BJ (cell line): ENCODE results near the gene ZNF792. TPM values are rescaled to one million over a fixed set of nuclear protein-coding genes. Genes with fewer than 3 reads are reported as not detected.

ENCODE experiments used
- CTCF ChIA-PET: fragments of 350-600 bp; formaldehyde crosslinking; extraction: SDS; loops from one replicate; lab custom pipeline; 2021; ENCODE audit warnings: antibody characterized with exemption, inconsistent platforms; lab: Yijun Ruan, JAX
- POLR2A ChIA-PET: fragments of 300-600 bp; sonication (Branson Sonifier 250); formaldehyde crosslinking; extraction: SDS; loops from one replicate; lab custom pipeline; 2021; ENCODE audit warnings: antibody characterized with exemption; lab: Charles Lee
- DNase-seq: peaks from one replicate; pipeline ENCODE4 v3.0.0-alpha.2; 2011; ENCODE audit warnings: low read depth
- H3K27me3 ChIP-seq: 2 replicates; pipeline ENCODE4 v1.6.0; 2011; ENCODE audit warnings: low read length; ENCODE audit not compliant: control insufficient read depth, insufficient read depth
- H3K36me3 ChIP-seq: 2 replicates; pipeline ENCODE4 v1.5.1; 2011; ENCODE audit warnings: low read length; ENCODE audit not compliant: control insufficient read depth, insufficient read depth
- H3K4me3 ChIP-seq: 2 replicates; pipeline ENCODE4 v1.5.1; 2011; ENCODE audit warnings: low read depth, mild to moderate bottlenecking, control low read depth, low read length
- polyA plus RNA-seq: library from polyadenylated mRNA; depleted of rRNA; stranded (reverse); fragments of >200 nt; gene quantifications from 2 replicates; pipeline ENCODE4 v1.2.3, GENCODE V29; 2011
- TF ChIP-seq, protein P1 (sequence below): IDR thresholded peaks from 2 replicates; pipeline ENCODE4 v1.5.1; 2011; ENCODE audit warnings: low read depth, mild to moderate bottlenecking, control low read depth, inconsistent platforms, low read length, moderate library complexity; ENCODE audit not compliant: insufficient read depth

ZNF792 gene
- polyA plus RNA-seq, 1 experiment: 1.8 TPM

DNA sequence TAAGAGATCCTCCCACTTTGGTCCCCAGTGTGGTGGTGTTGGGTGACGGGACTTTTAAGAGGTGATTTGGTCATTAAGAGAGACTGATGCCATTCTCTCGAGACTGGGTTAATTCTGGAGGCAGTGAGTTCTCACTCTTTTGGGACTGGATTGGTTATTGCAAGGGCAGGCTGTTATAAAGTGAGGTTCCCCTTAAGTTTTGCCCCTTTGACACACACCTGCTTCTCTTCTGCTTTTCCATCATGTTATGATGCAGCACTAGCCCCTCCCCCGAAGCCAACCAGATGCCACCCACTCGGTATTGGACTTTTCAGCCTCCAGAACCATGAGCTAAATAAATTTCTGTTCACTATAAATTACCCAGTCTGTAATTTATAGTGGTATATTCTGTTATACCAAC is 19.8 kb upstream of the ZNF792 start:
- POLR2A ChIA-PET: no interaction called here
- DNase-seq: no peak
- CTCF ChIA-PET: interaction anchor here (1.0 kb wide), 1 partner anchor 61 kb away, joined by 3 read pairs; no protein-coding TSS in a partner anchor
- no peak overlapping the region for H3K4me3 ChIP-seq
- TF ChIP-seq, protein P1, sequence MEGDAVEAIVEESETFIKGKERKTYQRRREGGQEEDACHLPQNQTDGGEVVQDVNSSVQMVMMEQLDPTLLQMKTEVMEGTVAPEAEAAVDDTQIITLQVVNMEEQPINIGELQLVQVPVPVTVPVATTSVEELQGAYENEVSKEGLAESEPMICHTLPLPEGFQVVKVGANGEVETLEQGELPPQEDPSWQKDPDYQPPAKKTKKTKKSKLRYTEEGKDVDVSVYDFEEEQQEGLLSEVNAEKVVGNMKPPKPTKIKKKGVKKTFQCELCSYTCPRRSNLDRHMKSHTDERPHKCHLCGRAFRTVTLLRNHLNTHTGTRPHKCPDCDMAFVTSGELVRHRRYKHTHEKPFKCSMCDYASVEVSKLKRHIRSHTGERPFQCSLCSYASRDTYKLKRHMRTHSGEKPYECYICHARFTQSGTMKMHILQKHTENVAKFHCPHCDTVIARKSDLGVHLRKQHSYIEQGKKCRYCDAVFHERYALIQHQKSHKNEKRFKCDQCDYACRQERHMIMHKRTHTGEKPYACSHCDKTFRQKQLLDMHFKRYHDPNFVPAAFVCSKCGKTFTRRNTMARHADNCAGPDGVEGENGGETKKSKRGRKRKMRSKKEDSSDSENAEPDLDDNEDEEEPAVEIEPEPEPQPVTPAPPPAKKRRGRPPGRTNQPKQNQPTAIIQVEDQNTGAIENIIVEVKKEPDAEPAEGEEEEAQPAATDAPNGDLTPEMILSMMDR: no peak
- no peaks in the 10 kb centered on the region for H3K27me3 ChIP-seq
- H3K36me3 ChIP-seq: no peaks in the 10 kb centered on the region

DNA sequence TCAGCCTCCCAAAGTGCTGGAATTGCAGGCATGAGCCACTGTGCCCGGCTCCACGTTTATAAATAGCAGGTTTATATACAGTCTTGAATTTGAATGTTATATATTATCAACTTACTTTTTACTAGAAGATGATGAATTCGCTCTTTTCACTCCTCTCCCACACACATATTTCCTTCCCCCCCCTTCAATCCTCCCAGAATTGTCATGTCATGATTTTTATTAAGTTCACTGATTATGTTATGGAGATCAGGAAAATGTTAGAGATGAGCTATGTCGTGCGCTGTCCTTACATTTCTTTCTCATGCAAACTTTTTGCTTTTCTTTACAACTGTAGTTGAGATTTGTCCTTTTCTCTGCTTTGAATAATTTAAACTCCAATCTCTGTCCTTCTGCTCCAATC is 18.2 kb upstream of the ZNF792 start:
- no peaks in the 10 kb centered on the region for H3K36me3 ChIP-seq

DNA sequence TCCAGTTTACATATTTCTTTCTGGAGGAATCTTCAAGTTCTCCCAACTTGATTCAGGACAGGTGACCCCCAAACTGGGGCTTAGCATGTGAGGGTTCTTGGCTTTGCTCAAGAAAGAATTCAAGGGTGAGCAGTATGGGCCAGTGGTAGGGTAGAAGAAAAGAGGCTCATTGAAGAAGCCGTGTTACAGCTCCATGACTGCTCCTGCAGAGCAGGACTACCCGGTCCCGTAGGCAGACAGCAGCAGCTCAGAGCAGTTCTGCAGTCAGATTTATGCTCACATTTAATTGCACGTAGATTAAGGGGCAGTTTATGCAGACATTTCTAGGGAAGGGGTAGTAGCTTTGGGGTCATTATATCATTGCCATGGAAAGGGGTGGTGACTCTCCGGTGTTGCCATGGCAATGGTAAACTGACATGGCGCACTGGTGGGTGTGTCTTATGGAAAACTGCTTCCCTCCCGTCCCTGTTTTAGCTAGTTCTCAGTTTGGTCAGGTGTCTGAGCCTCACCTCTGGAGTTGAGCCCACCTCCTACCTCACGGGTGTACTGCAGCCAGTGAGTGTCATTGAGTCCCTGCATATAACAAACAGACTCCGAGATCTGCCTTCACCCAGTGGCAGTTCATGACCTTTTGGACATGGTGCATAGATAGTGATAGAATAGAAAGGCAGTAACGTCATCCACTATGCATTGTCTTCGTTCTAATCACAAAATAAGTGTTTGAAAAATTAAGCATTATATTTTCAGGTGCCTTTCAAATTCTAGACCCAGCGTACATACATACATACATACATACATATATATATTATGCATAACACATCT is 16.0 kb upstream of the ZNF792 start:
- TF ChIP-seq, protein P1: no peak
- ChIA-PET CTCF (interaction anchor here (1.0 kb wide), 1 partner anchor 33 kb away, joined by 4 read pairs; no protein-coding TSS in a partner anchor), POLR2A (interaction anchor here (0.6 kb wide), 1 partner anchor 274 kb away, joined by 3 read pairs; no protein-coding TSS in a partner anchor)
- no peak for DNase-seq
- H3K4me3 ChIP-seq: no peak overlapping the region
- no peaks in the 10 kb centered on the region for H3K36me3 ChIP-seq
- no peaks in the 10 kb centered on the region for H3K27me3 ChIP-seq

More for the DNA sequence above, 18.2 kb upstream of the ZNF792 start:
- CTCF ChIA-PET: interaction anchor here (0.8 kb wide), 1 partner anchor 9 kb away, joined by 6 read pairs; no protein-coding TSS in a partner anchor
- TF ChIP-seq, protein P1: no peak
- Histone ChIP-seq H3K27me3 (no peaks in the 10 kb centered on the region), H3K4me3 (no peak overlapping the region)
- no peak for DNase-seq
- POLR2A ChIA-PET: no interaction called here

DNA sequence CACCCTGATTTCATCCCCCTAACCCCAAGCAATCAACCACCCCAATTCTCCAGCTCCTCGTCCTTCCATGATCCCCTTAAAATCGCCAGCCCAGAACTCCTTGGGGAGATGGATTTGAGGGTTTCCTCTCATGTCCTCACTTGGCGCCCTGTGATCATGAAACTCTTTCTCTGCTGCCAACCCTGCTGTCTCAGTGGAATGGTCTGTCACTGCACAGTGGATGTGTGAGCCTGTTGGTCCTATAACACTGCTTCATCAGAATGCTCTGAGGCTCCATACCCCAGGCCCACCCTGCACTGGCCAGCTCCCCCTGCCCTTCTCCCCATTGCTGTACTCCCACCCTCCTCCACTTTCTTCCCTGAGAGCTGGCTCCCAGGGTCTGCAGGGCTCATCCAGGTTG is 12.6 kb upstream of the ZNF792 start:
- TF ChIP-seq, protein P1: no peak
- ChIA-PET POLR2A (no interaction called here), CTCF (interaction anchor here (1.2 kb wide), 1 partner anchor 13 kb away, joined by 4 read pairs; the partner anchor contains the start of gene ZNF792)
- H3K27me3 ChIP-seq: 0 out of 2 replicates have a peak, but pooled peaks cover 2% of the 10 kb centered on the region
- no peaks in the 10 kb centered on the region for H3K36me3 ChIP-seq
- DNase-seq: no peak
- no peak overlapping the region for H3K4me3 ChIP-seq

DNA sequence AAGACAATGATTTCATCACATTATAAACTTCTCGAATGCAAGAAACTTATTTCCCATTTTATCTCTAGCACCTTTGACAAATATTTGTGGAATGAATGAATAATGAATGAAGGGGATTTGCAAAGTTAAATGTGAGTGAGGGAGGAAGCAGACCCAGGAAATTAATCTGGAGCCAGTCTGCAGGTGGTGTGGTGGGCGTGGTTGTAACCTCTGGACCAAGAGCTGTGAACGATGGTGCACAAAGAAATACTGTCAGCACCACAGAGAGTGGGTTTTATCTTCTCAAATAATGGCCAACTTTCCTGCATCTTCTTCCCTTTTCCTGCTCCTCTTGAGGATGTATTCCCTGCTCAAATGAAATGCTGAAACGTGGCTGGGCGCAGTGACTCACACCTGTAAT is 11.0 kb upstream of the ZNF792 start:
- H3K36me3 ChIP-seq: no peaks in the 10 kb centered on the region
- TF ChIP-seq, protein P1: no peak
- ChIA-PET POLR2A (no interaction called here), CTCF (interaction anchor here (4.1 kb wide), 1 partner anchor 38 kb away, joined by 47 read pairs; no protein-coding TSS in a partner anchor)
- no peak overlapping the region for H3K4me3 ChIP-seq
- DNase-seq: no peak
- 0 out of 2 replicates have a peak, but pooled peaks cover 2% of the 10 kb centered on the region for H3K27me3 ChIP-seq
